ENCODE results near the gene SGF29. TPM values are rescaled to one million over a fixed set of nuclear protein-coding genes. Genes with fewer than 3 reads are reported as not detected.
"Not testable (repeated sequence)": the region's sequence is repeated elsewhere in the genome, so short reads cannot be mapped to it uniquely, and the experiment has no call there.

The SGF29 gene
- total RNA-seq, 1 donor from 2014 or later = 10.0 TPM

DNA sequence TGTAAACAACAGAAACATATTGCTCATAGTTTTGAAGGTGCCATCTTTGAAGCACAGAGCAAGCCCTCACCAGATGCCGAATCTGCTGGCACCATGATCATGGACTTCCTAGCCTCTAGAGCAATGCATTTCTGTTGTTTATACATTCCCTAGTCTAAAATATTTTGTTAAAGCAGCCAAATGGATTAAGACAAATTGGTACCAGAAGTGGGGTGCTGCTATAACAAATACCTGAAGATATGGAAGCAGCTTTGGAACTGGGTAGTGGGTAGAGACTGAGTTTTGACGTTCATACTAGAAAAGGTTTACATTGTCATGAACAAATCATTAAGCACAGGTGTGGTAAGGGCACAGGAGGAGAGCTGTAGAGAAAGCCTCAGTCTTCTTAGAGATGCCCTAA is 13.6 kb downstream of the SGF29 start:
- no peak for DNase-seq

DNA sequence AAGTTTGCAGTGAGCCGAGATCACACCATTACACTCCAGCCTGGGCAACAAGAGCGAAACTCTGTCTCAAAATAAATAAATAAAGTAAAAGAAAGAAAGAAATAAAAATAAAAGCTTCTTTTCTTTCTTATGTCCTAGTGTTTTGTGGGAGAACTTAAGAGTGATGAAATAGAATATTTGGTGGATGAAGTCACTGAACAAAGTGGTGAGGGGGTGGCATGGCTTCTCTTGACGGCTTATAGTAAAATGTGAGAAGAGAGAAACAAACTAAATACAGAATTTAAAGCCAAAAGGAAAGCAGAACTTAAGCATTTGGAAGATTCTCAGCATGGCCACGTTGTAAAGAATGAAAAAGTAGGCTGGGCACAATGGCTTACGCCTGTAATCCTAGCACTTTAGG is 15.3 kb downstream of the SGF29 start:
- DNase-seq = no peak

DNA sequence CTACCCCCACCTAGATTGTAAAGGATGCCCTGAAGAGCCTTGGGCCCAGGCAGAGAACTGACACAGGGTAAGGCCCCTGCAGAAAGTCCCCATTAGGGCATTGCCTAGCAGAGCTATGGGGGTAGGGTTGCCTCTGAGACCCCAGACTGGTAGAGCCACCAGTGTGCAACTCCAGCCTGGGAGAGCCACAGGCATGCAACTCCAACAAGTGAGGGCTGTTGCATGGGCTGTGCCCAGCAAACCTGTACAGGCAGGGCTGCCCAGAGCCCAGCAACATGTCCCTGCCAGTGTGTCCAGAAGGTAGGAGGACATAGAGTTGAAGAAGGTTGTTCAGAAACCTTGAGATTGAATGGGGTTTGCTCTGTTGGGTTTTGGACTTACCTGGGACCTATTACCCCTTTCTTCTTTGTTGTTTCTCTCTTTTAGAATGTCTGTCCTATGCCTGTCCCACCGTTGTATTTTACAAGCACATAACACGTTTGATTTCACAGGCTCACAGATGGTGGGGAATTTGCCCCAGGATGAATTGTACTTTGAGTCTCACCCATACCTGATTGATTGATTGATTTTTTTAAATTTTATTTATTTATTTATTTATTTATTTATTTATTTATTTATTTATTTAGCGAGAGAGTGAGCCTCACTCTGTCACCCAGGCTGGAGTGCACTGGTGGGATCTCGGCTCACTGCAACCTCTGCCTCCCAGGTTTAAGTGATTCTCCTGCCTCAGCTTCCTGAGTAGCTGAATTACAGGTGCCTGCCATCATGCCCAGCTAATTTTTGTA is 16.4 kb downstream of the SGF29 start:
- no peak for DNase-seq

GRCh38 chr16:28572696-28573510 is 19.2 kb downstream of the SGF29 start:
- no peak for DNase-seq

DNA sequence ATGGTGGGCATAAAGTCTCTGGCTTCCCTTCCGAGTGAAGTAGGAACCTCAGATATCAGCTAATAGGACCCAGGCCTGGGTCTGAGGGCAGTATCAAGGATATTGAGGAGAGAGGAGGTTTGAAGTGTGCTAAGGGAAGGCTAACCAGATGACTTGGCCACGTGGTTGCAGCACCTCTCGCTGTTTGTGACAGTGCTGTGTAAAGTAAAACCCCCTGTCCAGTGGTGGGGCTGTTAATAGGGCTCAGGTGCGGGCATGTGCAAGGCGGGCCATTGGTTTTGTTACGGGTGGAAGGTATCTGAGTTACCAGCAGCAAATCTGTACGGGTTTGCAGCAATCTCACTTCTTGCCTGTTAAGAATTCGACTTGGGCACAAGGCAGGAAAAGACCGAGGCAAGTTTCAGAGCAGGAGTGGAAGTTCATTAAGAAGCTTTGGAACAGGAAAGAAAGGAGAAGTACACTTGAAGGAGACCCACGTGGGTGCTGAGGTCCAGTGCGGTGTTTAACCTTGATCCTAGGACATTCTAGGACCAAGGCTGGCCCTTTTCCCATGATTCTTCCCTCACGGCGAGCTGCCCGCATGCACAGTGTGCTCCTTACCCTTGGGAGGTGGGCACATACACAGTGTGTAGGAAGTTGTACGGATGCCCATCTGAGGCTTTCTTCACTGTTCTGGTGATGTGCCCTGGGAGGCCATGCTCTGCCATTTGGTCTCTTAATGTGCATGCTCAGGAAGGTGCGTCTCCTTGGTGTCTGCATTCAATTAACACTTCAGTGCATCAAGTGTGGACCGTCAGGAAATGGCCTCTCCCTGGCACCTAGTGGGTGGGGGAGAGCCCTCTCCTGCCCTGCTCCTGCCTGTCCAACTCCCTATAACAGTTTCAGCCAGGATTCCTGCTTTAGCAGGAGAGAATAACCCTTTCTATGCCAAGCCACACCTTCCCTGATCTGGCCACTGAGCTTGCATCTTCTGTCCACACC is 20.3 kb downstream of the SGF29 start:
- no peak for DNase-seq

- no peak for DNase-seq
Measured at GRCh38 chr16:28574925-28575324, 21.2 kb downstream of the SGF29 start.

DNA sequence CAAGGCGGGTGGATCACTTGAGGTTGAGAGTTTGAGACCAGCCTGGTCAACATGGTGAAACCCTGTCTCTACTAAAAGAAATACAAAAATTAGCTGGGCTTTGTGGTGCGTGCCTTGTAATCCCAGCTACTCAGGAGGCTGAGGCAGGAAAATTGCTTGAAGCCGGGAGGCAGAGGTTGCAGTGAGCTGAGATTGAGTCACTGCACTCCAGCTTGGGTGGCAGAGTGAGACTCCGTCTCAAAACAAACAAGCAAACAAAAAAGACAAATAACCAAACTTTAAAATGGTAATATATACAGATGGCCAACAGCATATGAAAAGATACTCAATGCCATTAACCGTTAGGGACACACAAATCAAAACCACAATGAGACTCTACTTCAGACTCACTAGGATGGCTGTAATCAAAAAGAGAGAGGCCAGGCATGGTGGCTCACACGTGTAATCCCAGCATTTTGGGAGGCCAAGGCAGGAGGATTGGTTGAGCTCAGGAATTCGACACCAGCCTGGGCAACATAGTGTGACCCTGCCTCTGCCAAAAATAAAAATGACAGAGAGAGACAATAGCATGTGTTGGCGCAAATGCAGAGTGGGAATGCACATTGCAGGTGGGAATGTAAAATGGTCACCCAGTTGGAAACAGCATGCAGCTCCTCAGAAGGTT is 21.9 kb downstream of the SGF29 start:
- no peak for DNase-seq

DNA sequence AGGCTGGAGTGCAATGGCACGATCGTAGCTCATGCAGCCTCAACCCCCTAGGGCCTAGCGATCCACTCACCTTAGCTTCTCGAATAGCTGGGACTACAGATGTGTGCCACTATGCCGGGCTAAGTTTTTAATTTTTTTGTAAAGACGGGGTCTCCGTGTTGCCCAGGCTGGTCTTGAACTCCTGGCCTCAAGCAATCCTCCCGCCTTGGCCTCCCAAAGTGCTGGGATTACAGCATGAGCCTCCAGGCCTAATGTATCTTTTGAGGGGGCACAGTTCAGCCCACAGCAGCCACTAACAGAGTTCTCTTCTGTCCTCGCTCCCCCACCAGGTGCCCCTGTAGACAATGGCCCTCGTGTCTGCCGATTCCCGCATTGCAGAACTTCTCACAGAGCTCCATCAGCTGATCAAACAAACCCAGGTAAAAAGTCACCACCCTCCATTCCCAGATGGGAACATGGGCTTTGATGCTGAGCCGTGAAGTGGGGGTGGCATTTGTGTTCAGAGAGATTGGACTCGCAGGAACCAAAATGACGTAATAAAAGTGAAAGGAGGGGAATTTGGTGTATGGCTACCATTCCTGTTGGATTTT is 27.1 kb downstream of the SGF29 start:
- no peak for DNase-seq

DNA sequence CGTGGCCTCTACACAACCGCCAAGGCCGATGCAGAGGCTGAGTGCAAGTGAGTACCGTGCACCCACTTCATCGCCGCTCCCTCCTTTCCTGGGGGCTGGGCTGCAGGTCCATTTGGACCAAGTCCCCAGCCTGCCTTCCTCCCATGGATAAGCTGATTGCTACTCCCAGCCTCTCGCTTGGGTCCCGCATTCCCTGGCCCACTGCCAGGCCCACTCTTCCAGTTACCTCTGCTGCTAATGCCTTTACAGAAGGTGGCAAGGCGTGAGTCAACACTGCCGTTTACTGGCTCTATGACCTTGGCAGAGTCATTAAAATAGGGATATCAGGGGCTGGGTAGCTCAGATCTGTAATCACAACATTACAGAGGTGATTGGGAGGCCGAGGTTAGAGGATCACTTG is 32.0 kb downstream of the SGF29 start:
- DNase-seq = peak; percentile 35

- DNase-seq = no peak
Measured at GRCh38 chr16:28586466-28586865, 32.7 kb downstream of the SGF29 start.

- DNase-seq = peak; percentile 45
Measured at GRCh38 chr16:28587386-28587785, 33.7 kb downstream of the SGF29 start.

DNA sequence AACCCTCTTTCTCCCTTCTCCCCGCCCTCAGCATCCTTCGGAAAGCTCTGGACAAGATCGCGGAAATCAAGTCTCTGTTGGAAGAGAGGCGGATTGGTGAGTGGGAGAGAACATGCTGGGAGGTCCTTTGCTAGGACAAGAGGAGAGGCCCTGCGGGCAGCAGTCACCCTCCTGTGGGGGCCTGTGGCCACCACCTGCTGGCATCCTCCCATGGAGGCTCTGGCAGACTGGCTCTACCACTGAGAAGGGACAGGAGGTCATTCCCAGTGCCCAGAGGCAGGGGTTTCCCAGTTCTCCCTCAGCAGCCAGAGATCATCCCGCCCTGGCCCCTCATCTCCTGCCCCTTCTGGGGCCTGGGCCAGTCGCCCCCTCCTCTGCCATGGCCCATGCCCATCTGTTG is 35.3 kb downstream of the SGF29 start:
- no peak for DNase-seq

- DNase-seq = no peak
Measured at GRCh38 chr16:28589930-28590329, 36.2 kb downstream of the SGF29 start.

DNA sequence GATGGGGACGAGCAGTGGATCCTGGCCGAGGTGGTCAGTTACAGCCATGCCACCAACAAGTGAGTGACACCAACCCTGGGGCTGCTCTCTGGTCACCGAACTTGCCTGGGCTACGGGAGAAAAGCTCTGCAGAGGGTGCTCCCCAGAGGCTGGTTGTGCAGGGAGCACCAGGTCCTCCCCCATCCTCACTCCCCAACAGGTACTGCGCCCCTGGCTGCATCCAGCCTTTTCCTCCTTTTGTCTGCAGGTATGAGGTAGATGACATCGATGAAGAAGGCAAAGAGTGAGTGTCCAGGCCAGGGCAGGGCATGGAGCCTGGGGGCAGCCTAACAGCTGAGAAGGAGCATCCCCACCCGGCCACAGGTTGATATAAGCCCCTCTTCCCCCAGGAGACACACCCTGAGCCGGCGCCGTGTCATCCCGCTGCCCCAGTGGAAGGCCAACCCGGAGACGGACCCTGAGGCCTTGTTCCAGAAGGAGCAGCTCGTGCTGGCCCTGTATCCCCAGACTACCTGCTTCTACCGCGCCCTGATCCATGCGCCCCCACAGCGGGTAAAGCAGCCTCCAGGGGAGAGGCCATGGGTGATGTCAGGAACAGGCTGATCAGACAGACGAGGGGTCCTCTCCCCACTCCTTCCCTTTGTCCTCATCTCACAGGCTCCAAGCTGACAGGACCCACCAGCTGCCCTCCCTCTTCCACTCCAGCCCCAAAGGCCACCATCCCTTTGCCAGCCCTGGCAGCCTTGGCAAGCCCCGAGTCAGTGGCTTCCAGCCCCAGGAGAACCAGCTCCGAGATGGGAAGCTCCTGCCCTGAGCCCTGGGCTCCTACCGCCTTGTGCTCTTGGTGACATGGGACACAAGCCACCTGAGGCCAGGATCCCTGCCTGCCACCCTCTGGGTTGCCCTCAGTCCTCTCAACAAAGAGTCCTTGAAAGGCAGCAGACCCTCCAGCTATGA is 36.9 kb downstream of the SGF29 start:
- no peak for DNase-seq

DNA sequence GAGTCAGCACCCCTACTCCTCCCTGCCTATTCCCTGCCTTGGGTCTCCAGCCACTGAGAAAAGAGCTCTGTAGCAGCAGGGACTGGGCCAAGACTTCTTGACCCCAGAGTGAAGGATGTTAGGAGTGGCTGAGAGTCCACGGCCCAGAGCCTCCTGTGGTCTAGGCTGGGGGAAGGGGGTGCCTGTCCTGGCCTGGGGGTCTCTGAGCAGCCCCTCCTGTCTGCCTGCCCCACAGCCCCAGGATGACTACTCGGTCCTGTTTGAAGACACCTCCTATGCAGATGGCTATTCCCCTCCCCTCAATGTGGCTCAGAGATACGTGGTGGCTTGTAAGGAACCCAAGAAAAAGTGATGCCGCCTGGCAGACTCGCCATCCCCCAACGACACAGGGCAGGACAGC is 37.6 kb downstream of the SGF29 start:
- DNase-seq = no peak

DNA sequence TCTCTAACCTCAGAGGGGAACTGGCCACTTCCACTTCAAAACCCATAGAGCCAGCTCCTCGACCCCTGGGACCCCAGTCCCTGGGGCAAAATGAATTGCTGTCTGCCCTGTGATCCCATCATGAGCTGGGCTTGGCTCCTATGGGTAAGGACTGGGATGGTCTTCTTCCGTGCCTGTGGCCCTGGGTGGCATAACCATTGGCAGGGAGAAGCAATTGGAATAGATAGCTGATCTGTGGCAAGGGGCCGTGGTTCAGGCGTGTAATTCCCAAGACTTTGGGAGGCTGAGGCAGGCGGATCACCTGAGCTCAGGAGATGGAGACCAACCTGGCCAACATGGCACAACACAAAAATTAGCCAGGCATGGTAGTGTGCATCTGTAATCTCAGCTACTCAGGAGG is 38.8 kb downstream of the SGF29 start:
- no peak for DNase-seq

GRCh38 chr16:28592979-28593553 is 39.3 kb downstream of the SGF29 start:
- DNase-seq = no peak

DNA sequence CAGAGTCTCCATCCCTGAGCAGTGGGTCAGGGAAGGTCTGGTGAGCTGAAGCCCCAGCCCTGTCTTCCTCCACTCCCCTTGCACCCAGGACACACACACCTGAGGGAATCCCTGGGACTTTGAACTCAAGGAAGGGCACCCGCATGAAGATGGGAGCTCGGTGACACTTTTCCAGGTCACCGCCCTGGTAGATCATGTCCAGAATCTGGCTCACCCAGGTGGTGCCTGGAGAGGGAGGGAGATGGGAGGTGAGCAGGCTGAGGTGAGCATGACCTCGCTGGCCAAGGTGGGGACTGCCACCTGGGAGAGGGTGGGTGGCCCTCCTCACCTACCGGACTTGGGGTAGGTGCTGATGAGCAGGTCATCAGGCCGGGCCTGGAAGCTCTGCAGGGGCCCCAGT is 41.7 kb downstream of the SGF29 start:
- not testable (repeated sequence) for DNase-seq

- no peak for DNase-seq
Measured at GRCh38 chr16:28596115-28596630, 42.5 kb downstream of the SGF29 start.
